ENCODE data around the gene PMEPA1. TPM values are rescaled to one million over a fixed set of nuclear protein-coding genes. Genes with fewer than 3 reads are reported as not detected.

Gene PMEPA1
- total and polyA plus RNA-seq, 2 experiments from 2014 or later = 8.8 to 10.9 TPM

DNA sequence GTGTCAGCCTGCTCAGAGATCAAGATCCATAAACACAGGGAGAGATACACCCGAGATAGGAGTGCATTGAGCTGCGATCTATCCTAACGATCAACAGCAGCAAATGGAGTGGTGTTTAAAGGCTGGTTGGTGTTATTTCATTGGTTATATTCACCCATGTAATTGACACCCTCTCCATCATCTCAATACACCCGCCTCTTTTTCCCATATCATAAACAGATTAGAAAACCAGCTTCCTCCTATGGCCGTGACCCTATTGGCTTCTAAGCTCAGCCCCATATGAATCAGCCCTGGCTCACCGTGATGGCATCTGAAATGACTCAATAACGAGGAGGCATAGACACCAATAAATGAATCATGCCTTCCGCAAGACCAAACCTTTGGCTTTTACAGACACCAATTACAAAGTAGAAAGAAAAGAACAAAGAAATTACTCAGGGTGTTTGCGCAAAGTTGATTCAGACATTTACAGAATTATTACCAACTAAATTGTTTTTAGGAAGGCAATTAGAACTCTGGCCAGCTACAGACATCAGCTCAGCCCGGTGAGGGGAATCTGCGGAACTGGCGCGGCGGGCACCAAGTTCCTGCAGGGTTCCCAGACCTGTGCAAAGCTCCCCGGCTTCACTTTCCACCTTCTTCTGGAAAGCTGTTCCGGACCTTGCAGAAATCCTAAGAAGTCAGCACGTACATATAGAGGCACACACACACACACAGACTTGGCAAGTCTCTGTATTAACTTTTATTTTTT lies 11.5 kb downstream of the PMEPA1 start:
- Histone ChIP-seq H3K27me3 (peaks cover 2% of the 10 kb centered on the region), H3K4me1 (ENCODE audit: low read depth) (no peaks in the 10 kb centered on the region), H3K27ac (no peak overlapping the region), H3K4me3 (no peak overlapping the region), H3K36me3 (no peaks in the 10 kb centered on the region), H3K9me3 (ENCODE audit: low read depth) (no peaks in the 10 kb centered on the region)
- TF ChIP-seq, protein P1, sequence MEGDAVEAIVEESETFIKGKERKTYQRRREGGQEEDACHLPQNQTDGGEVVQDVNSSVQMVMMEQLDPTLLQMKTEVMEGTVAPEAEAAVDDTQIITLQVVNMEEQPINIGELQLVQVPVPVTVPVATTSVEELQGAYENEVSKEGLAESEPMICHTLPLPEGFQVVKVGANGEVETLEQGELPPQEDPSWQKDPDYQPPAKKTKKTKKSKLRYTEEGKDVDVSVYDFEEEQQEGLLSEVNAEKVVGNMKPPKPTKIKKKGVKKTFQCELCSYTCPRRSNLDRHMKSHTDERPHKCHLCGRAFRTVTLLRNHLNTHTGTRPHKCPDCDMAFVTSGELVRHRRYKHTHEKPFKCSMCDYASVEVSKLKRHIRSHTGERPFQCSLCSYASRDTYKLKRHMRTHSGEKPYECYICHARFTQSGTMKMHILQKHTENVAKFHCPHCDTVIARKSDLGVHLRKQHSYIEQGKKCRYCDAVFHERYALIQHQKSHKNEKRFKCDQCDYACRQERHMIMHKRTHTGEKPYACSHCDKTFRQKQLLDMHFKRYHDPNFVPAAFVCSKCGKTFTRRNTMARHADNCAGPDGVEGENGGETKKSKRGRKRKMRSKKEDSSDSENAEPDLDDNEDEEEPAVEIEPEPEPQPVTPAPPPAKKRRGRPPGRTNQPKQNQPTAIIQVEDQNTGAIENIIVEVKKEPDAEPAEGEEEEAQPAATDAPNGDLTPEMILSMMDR (IDR thresholded peaks at IDR 0.05; ENCODE audit: low read depth, low read length) = no peak
- DNase-seq (ENCODE audit: low read depth in 1 of 2, low spot score in 1 of 2) = peak in 1 of 2 donors; percentile 94

DNA sequence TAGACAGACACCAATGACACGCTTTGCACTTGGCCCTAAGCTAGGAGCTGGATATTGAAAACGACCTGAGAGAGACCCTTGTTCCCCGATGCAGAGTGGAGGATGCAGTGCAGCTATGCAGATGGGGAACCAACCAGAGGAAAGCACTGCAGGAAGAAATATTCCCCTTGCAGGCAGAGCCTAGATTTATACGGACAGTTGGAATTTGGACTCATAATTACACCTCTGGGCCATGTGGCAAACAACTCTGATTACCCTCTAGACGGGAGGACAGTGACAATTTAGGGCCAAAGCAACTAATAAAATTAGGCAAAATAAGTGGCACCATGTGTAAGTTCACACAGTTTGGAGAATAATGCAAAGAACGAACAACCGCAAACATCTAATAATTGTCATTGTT lies 12.3 kb downstream of the PMEPA1 start:
- Histone ChIP-seq H3K27me3 (peaks cover 2% of the 10 kb centered on the region), H3K9me3 (ENCODE audit: low read depth) (no peaks in the 10 kb centered on the region), H3K4me3 (no peak overlapping the region), H3K27ac (no peak overlapping the region), H3K4me1 (ENCODE audit: low read depth) (no peaks in the 10 kb centered on the region), H3K36me3 (no peaks in the 10 kb centered on the region)
- TF ChIP-seq, protein P1 (IDR thresholded peaks at IDR 0.05; ENCODE audit: low read depth, low read length) = no peak
- no peak for DNase-seq (ENCODE audit: low read depth in 1 of 2, low spot score in 1 of 2)

DNA sequence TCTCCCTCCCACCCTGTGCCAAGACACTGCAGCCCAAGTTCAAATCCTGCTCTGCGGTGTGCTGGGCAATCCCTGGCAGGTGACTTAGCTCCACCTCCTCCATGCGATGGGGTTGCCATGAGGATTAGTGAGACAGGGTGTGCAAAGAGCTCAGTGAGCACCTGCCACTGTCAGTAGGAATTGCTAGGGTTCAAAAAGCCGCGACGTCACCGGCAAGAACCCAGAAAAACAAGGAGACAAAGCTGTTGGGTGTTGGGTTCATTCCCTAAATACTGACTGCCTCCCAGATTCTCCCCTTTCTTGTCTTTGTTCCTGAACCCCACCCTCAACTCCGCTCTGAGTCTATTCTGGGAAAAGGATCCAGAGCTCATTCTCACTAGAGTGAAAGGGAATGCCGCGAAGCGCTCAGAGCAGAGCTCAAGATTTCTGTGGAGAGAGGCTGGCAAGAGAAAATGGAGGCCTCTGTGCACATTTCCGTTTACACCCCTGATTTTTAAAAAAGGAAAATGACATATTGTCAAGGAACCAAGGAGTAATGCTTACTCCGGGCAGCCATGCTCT lies 13.3 kb downstream of the PMEPA1 start:
- Histone ChIP-seq H3K9me3 (ENCODE audit: low read depth) (no peaks in the 10 kb centered on the region), H3K27ac (no peak overlapping the region), H3K27me3 (peaks cover 2% of the 10 kb centered on the region), H3K4me1 (ENCODE audit: low read depth) (no peaks in the 10 kb centered on the region), H3K36me3 (no peaks in the 10 kb centered on the region), H3K4me3 (no peak overlapping the region)
- TF ChIP-seq, protein P1 (IDR thresholded peaks at IDR 0.05; ENCODE audit: low read depth, low read length) = no peak
- DNase-seq (ENCODE audit: low read depth in 1 of 2, low spot score in 1 of 2) = no peak

DNA sequence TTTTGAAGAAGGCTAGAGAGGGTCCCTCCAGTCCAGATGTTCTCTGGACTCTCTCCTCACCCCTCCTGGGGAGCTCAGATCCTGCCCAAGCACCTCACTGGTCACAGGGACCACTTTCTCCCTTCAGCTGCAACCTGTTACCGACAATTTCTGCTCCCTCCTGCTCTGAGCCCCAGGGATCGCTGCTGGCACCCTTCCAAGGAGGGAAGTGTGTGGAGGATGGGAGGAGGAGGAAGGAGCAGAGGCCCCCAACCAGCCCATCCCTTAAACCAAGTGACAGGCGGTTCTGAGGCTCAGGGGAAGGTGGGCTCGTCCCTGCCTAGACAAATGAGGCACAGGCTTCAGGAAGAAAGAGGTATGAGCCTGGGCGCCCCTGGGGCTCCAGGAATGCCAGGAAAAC lies 13.9 kb downstream of the PMEPA1 start:
- TF ChIP-seq, protein P1 (IDR thresholded peaks at IDR 0.05; ENCODE audit: low read depth, low read length) = no peak
- H3K9me3 ChIP-seq (ENCODE audit: low read depth) = no peaks in the 10 kb centered on the region
- no peaks in the 10 kb centered on the region for H3K36me3 ChIP-seq
- no peak for DNase-seq (ENCODE audit: low read depth in 1 of 2, low spot score in 1 of 2)
- no peak overlapping the region for H3K27ac ChIP-seq
- no peak overlapping the region for H3K4me3 ChIP-seq
- no peaks in the 10 kb centered on the region for H3K4me1 ChIP-seq (ENCODE audit: low read depth)
- peaks cover 2% of the 10 kb centered on the region for H3K27me3 ChIP-seq

DNA sequence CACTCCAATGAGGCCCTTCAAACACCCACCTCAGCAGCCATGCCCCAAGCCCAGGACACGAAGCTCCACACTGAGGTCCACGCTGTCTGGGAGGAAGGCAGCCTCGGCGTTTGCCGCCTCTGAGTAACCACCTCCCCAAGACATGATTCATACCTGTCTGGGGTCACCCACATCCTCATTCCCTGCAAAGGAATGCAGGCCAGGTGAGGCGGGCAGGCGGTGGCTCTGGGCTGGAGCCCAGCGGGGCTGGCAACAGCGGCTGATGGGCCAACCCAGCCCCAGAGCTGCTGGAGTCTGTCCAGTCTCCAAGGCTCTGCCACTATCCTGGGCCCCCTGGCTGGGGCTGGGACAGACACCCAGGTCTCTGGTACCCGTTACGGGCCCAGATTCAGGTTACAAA lies 14.8 kb downstream of the PMEPA1 start:
- no peak for DNase-seq (ENCODE audit: low read depth in 1 of 2, low spot score in 1 of 2)
- H3K4me3 ChIP-seq = no peak overlapping the region
- no peaks in the 10 kb centered on the region for H3K36me3 ChIP-seq
- H3K27ac ChIP-seq = no peak overlapping the region
- peaks cover 2% of the 10 kb centered on the region for H3K27me3 ChIP-seq
- H3K4me1 ChIP-seq (ENCODE audit: low read depth) = no peaks in the 10 kb centered on the region
- no peaks in the 10 kb centered on the region for H3K9me3 ChIP-seq (ENCODE audit: low read depth)
- TF ChIP-seq, protein P1 (IDR thresholded peaks at IDR 0.05; ENCODE audit: low read depth, low read length) = no peak
